A549 (cell line): ENCODE results near the gene ETV3. TPM values are rescaled to one million over a fixed set of nuclear protein-coding genes. Genes with fewer than 3 reads are reported as not detected.

Experiments used
- ATAC-seq, 2 experiments: fragments of 200-7000 bp in 1 of 2; fragments of >200 bp in 1 of 2; cut with Nextera tagmentation in 1 of 2; cut with Tn5 transposase in 1 of 2; 3 replicates each; pipeline versions ENCODE4 v1.8.0 to v1.9.1; 2018 to 2020; ENCODE audit warnings: mild to moderate bottlenecking in 1 of 2, moderate library complexity in 1 of 2
- CTCF ChIA-PET: fragments of 300-600 bp; sonication (Branson Sonifier 250); formaldehyde crosslinking; extraction: SDS; loops from one replicate; lab custom pipeline; 2021; ENCODE audit warnings: antibody characterized with exemption, inconsistent platforms; lab: Yijun Ruan, JAX
- POLR2A ChIA-PET: fragments of 350-600 bp; formaldehyde crosslinking; extraction: SDS; loops from one replicate; lab custom pipeline; 2021; ENCODE audit warnings: antibody characterized with exemption, inconsistent platforms; lab: Yijun Ruan, JAX
- DNase-seq, 2 experiments: peaks; one replicate each; pipeline versions ENCODE4 v3.0.0 to v3.0.0-alpha.2; 2011 to 2016; ENCODE audit warnings: low read depth in 1 of 2, low spot score in 1 of 2
- FAIRE-seq: peaks from 2 replicates; lab custom pipeline; 2011; peaks lifted over from hg19 to GRCh38; lab: Jason Lieb, UNC
- H3K27ac ChIP-seq, 2 experiments: fragments of >200 bp; sonication (Bioruptor Twin); formaldehyde crosslinking; 3 replicates each; pipeline ENCODE4 v1.5.1; 2016 to 2017
- H3K4me1 ChIP-seq: fragments of >200 bp; sonication (Bioruptor Twin); formaldehyde crosslinking; 3 replicates; pipeline ENCODE4 v1.6.1; 2016
- H3K4me2 ChIP-seq: fragments of >200 bp; sonication (Bioruptor Twin); formaldehyde crosslinking; 3 replicates; pipeline ENCODE4 v1.6.1; 2016
- H3K4me3 ChIP-seq: fragments of >200 bp; sonication (Bioruptor Twin); formaldehyde crosslinking; 3 replicates; pipeline ENCODE4 v1.5.1; 2016
- H3K9me3 ChIP-seq: fragments of >200 bp; sonication (Bioruptor Twin); formaldehyde crosslinking; 3 replicates; pipeline ENCODE4 v1.6.1; 2016
- CBX8 ChIP-seq: fragments of 200-600 bp; sonication (generic); IDR thresholded peaks from 2 replicates; pipeline ENCODE4 v1.6.1; 2016
- CEBPB ChIP-seq, 2 experiments: fragments of >200 bp in 1 of 2; sonication (Bioruptor Twin) in 1 of 2; formaldehyde crosslinking in 1 of 2; IDR thresholded peaks; 2 replicates each; pipeline ENCODE4 v1.6.1; 2012 to 2016
- EHF ChIP-seq: fragments of 250-450 bp; sonication (Bioruptor Pico); IDR thresholded peaks from 2 replicates; pipeline ENCODE4 v1.5.0; 2020; ENCODE audit warnings: mild to moderate bottlenecking
- EHMT2 ChIP-seq: fragments of 200-600 bp; sonication (generic); IDR thresholded peaks from 2 replicates; pipeline ENCODE4 v1.6.1; 2016; ENCODE audit warnings: antibody characterized with exemption, low read depth, mild to moderate bottlenecking, moderate library complexity
- ELK1 ChIP-seq: fragments of 150-350 bp; IDR thresholded peaks from 2 replicates; pipeline ENCODE4 v1.6.1; 2014; ENCODE audit warnings: low read depth, mild to moderate bottlenecking, low read length
- HMGXB4 ChIP-seq: fragments of 250-450 bp; sonication (Bioruptor Pico); IDR thresholded peaks from 2 replicates; pipeline ENCODE4 v1.5.0; 2021; ENCODE audit warnings: mild to moderate bottlenecking, moderate library complexity, borderline replicate concordance
- HOXA7 ChIP-seq: fragments of 250-450 bp; sonication (Bioruptor Pico); IDR thresholded peaks from 2 replicates; pipeline ENCODE4 v1.5.0; 2020; ENCODE audit warnings: mild to moderate bottlenecking, moderate library complexity
- HOXB13 ChIP-seq: fragments of 250-450 bp; sonication (Bioruptor Pico); IDR thresholded peaks from 2 replicates; pipeline ENCODE4 v1.5.0; 2020; ENCODE audit warnings: low read depth, mild to moderate bottlenecking, moderate library complexity
- HOXB5 ChIP-seq: fragments of 250-450 bp; sonication (Bioruptor Pico); IDR thresholded peaks from 2 replicates; pipeline ENCODE4 v1.5.0; 2020; ENCODE audit warnings: mild to moderate bottlenecking, moderate library complexity
- JUN ChIP-seq, 2 experiments: fragments of >200 bp; sonication (Bioruptor Twin); formaldehyde crosslinking; IDR thresholded peaks; 2 replicates in 1 of 2; 3 replicates in 1 of 2; pipeline ENCODE4 v1.6.1; 2016 to 2017
- KDM5A ChIP-seq: fragments of 200-600 bp; sonication (generic); IDR thresholded peaks from 2 replicates; pipeline ENCODE4 v1.6.1; 2016; ENCODE audit warnings: antibody characterized with exemption, mild to moderate bottlenecking
- MAZ ChIP-seq: fragments of 150-350 bp; IDR thresholded peaks from 2 replicates; pipeline ENCODE4 v1.6.1; 2014; ENCODE audit warnings: antibody characterized with exemption, low read depth, low read length, borderline replicate concordance
- NR3C1 ChIP-seq: fragments of >200 bp; sonication (Bioruptor Twin); formaldehyde crosslinking; IDR thresholded peaks from 3 replicates; pipeline ENCODE4 v1.6.1; 2017
- PHF8 ChIP-seq: fragments of 200-600 bp; sonication (generic); IDR thresholded peaks from 2 replicates; pipeline ENCODE4 v1.6.1; 2016; ENCODE audit warnings: low read depth, mild to moderate bottlenecking, antibody characterized with exemption, moderate library complexity, borderline replicate concordance
- POLR2AphosphoS2 ChIP-seq: conservative IDR thresholded peaks from 2 replicates; pipeline ENCODE4 v1.6.1; 2012; ENCODE audit warnings: low read length, improper control_type of control experiment, inconsistent platforms
- RCOR1 ChIP-seq: fragments of 150-350 bp; IDR thresholded peaks from 2 replicates; pipeline ENCODE4 v1.6.1; 2014; ENCODE audit warnings: antibody characterized with exemption, low read length, low read depth
- REST ChIP-seq: fragments of 200-600 bp; sonication (generic); IDR thresholded peaks from 2 replicates; pipeline ENCODE4 v1.6.1; 2016; ENCODE audit warnings: antibody characterized with exemption, mild to moderate bottlenecking, moderate library complexity
- RFX5 ChIP-seq: fragments of 450-650 bp; IDR thresholded peaks from 2 replicates; pipeline ENCODE4 v1.7.1; 2014; ENCODE audit warnings: antibody characterized with exemption, mild to moderate bottlenecking, moderate library complexity
- RNF2 ChIP-seq: fragments of 200-600 bp; sonication (generic); IDR thresholded peaks from 2 replicates; pipeline ENCODE4 v1.6.1; 2016; ENCODE audit warnings: low read depth, mild to moderate bottlenecking, antibody characterized with exemption, moderate library complexity, borderline replicate concordance
- SMC3 ChIP-seq: fragments of >200 bp; sonication (Bioruptor Twin); formaldehyde crosslinking; IDR thresholded peaks from 3 replicates; pipeline ENCODE4 v1.6.1; 2018; ENCODE audit warnings: inconsistent platforms
- SREBF2 ChIP-seq: fragments of 450-650 bp; IDR thresholded peaks from 2 replicates; pipeline ENCODE4 v1.6.1; 2014; ENCODE audit warnings: mild to moderate bottlenecking, moderate library complexity
- ZNF302 ChIP-seq: fragments of 250-450 bp; sonication (Bioruptor Pico); IDR thresholded peaks from 2 replicates; pipeline ENCODE4 v1.9.0; 2021; ENCODE audit warnings: inconsistent platforms, mild to moderate bottlenecking, moderate library complexity
- ZSCAN20 ChIP-seq: fragments of 250-450 bp; sonication (Bioruptor Pico); IDR thresholded peaks from 2 replicates; pipeline ENCODE4 v1.8.0; 2022; ENCODE audit warnings: mild to moderate bottlenecking, moderate library complexity
- WGBS: methylation state at CpG from one replicate; pipeline ENCODE4 v1.1.6; 2017; ENCODE audit errors: missing lambda C conversion rate; 5-methylcytosine and 5-hydroxymethylcytosine counted together
- polyA plus RNA-seq, 4 experiments: library from polyadenylated mRNA; depleted of rRNA in 3 of 4; stranded (reverse); fragments of >200 nt; fragmentation: RNase III in 1 of 4; extraction: RNeasy Plus Mini Kit Qiagen cat#74134 plus additional on column Dnase treatment in 1 of 4; gene quantifications; 2 replicates in 3 of 4; 3 replicates in 1 of 4; pipeline ENCODE4 v1.2.3, GENCODE V29; 2011 to 2017
- TF ChIP-seq, protein P1 (sequence below): fragments of >200 bp; sonication (Bioruptor Twin); formaldehyde crosslinking; IDR thresholded peaks from 3 replicates; pipeline ENCODE4 v1.6.1; 2016
- TF ChIP-seq, protein P2 (sequence below): fragments of 250-450 bp; sonication (Bioruptor Pico); IDR thresholded peaks from 2 replicates; pipeline ENCODE4 v1.5.0; 2020; ENCODE audit warnings: low read depth, mild to moderate bottlenecking, moderate library complexity

The ETV3 gene
- polyA plus RNA-seq, 2 of the 4 experiments (the other 2 are of a cell fraction): 11.1 to 14.5 TPM

GRCh38 chr1:157163273-157164127, 25.3 kb upstream of the ETV3 start (continued):
- TF ChIP-seq REST: no peak
- TF ChIP-seq ZNF302 (CRISPR knock-in tag): no peak
- peak; percentile 60 for TF ChIP-seq SMC3
- no peak for TF ChIP-seq HOXA7

DNA sequence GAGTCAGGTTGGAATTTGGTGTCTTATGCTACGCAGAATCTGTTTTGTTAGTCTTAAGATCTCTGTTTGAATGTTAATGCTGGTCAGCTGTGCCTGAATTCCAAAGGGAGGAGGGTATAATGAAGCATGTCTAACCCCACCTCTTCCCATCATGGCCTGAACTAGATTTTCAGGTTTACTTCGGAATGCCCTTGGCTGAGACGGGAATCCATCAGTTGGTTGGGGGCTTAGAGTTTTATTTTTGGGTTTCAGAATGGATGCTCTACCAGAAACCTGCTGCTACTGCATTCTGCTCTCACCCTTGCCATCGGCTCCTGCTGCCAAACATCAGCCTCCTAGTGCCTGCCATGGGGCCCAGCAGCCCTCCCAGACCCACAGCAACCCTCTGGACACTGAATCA, 24.1 kb upstream of the ETV3 start:
- Histone ChIP-seq H3K27ac (no peak overlapping the region), H3K4me2 (no peak overlapping the region), H3K4me3 (no peak overlapping the region), H3K9me3 (no peaks in the 10 kb centered on the region), H3K4me1 (no peaks in the 10 kb centered on the region)
- ATAC-seq (no peak), FAIRE-seq (no peak), DNase-seq (no peak)
- TF ChIP-seq EHF (CRISPR knock-in tag) (no peak), RCOR1 (no peak), MAZ (no peak), HOXB13 (no peak), SREBF2 (no peak), SMC3 (no peak), CEBPB (IDR thresholded peaks at IDR 0.05) (no peak), ELK1 (no peak), JUN (IDR thresholded peaks at IDR 0.05) (no peak), KDM5A (no peak)
- TF ChIP-seq, protein P1, sequence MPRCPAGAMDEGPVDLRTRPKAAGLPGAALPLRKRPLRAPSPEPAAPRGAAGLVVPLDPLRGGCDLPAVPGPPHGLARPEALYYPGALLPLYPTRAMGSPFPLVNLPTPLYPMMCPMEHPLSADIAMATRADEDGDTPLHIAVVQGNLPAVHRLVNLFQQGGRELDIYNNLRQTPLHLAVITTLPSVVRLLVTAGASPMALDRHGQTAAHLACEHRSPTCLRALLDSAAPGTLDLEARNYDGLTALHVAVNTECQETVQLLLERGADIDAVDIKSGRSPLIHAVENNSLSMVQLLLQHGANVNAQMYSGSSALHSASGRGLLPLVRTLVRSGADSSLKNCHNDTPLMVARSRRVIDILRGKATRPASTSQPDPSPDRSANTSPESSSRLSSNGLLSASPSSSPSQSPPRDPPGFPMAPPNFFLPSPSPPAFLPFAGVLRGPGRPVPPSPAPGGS: no peak
- TF ChIP-seq, protein P2, sequence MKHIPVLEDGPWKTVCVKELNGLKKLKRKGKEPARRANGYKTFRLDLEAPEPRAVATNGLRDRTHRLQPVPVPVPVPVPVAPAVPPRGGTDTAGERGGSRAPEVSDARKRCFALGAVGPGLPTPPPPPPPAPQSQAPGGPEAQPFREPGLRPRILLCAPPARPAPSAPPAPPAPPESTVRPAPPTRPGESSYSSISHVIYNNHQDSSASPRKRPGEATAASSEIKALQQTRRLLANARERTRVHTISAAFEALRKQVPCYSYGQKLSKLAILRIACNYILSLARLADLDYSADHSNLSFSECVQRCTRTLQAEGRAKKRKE: no peak
- CTCF ChIA-PET: interaction anchor here (1.0 to 17.6 kb wide), 3 partner anchors 8 to 88 kb away, joined by 3 to 437 read pairs (median 4); no protein-coding TSS in a partner anchor
- POLR2A ChIA-PET: no interaction called here
- WGBS: 72% methylated on average over 4 of the region's 4 CpGs

- H3K9me3 ChIP-seq: no peaks in the 10 kb centered on the region
- H3K4me1 ChIP-seq: no peaks in the 10 kb centered on the region
- WGBS: 78% methylated on average over 5 of the region's 5 CpGs
- POLR2A ChIA-PET: no interaction called here
- DNase-seq (no peak), FAIRE-seq (no peak), ATAC-seq (no peak)
- H3K4me2 ChIP-seq: no peak overlapping the region
- no peak overlapping the region for H3K27ac ChIP-seq
- no peak overlapping the region for H3K4me3 ChIP-seq
- CTCF ChIA-PET: interaction anchor here (17.6 kb wide), 1 partner anchor 73 kb away, joined by 437 read pairs; no protein-coding TSS in a partner anchor
- no peak for TF ChIP-seq EHMT2
- TF ChIP-seq RFX5: no peak
- no peak for TF ChIP-seq PHF8
- TF ChIP-seq JUN (IDR thresholded peaks at IDR 0.05): no peak
- no peak for TF ChIP-seq HMGXB4 (CRISPR knock-in tag)
- no peak for TF ChIP-seq RNF2
- TF ChIP-seq ZNF302 (CRISPR knock-in tag): no peak
- TF ChIP-seq NR3C1: no peak
- TF ChIP-seq ZSCAN20 (CRISPR knock-in tag): no peak
- TF ChIP-seq SREBF2: no peak
- TF ChIP-seq MAZ: no peak
- no peak for TF ChIP-seq CBX8
- TF ChIP-seq POLR2AphosphoS2: no peak
- TF ChIP-seq HOXB5: no peak
Measured at GRCh38 chr1:157161901-157162300, 23.7 kb upstream of the ETV3 start.
